AG04450 (cell line): ENCODE data around the gene ADAMTS18. TPM values are rescaled to one million over a fixed set of nuclear protein-coding genes. Genes with fewer than 3 reads are reported as not detected.
A peak's percentile ranks its signal among the peaks of the same experiment; 100 is the strongest.

Experiments
- CTCF ChIA-PET: fragments of 300-600, 350-600 bp; formaldehyde crosslinking; extraction: SDS; loops from one replicate; lab custom pipeline; 2022; ENCODE audit warnings: antibody characterized with exemption, inconsistent platforms; lab: Charles Lee
- POLR2A ChIA-PET: fragments of 350-600 bp; formaldehyde crosslinking; extraction: SDS; loops from one replicate; lab custom pipeline; 2021; ENCODE audit warnings: antibody characterized with exemption, inconsistent platforms; lab: Yijun Ruan, JAX
- DNase-seq: peaks from one replicate; pipeline ENCODE4 v3.0.0-alpha.2; 2011; ENCODE audit warnings: low read depth, low spot score
- H3K27ac ChIP-seq: one replicate; pipeline ENCODE4 v1.5.1; 2012; ENCODE audit warnings: low read depth, low read length, control low read depth
- H3K27me3 ChIP-seq: one replicate; pipeline ENCODE4 v1.6.0; 2012; ENCODE audit warnings: low read length; ENCODE audit not compliant: control insufficient read depth, insufficient read depth
- H3K4me3 ChIP-seq: 2 replicates; pipeline ENCODE4 v1.5.1; 2011; ENCODE audit warnings: mild to moderate bottlenecking, low read depth, low read length, control low read depth
- H3K9me3 ChIP-seq: 2 replicates; pipeline ENCODE4 v1.5.1; 2012; ENCODE audit warnings: low read length; ENCODE audit not compliant: control insufficient read depth, insufficient read depth
- polyA plus RNA-seq: library from polyadenylated mRNA; depleted of rRNA; stranded (reverse); fragments of >200 nt; gene quantifications from 2 replicates; pipeline ENCODE4 v1.2.3, GENCODE V29; 2011
- TF ChIP-seq, protein P1 (sequence below): IDR thresholded peaks from 2 replicates; pipeline ENCODE4 v1.5.1; 2011; ENCODE audit warnings: low read depth, low read length, control low read depth, inconsistent platforms

The ADAMTS18 gene
- polyA plus RNA-seq, 1 experiment, result not detected

DNA sequence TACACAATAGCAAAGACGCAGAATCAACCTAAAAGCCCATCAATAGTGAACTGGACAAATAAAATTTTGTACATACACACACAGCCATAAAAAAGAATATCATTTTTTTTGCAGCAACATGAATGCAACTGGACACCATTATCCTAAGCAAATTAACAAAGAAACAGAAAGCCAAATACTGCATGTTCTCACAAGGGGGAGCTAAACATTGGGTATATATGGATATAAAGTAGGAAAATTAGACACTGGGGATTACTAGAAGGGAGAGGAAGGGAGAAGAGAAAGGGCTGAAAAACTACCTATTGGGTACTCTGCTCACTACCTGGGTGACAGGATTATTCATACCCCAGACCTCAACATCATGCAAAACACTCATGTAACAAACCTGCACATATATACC is 28.2 kb downstream of the ADAMTS18 start:
- TF ChIP-seq, protein P1, sequence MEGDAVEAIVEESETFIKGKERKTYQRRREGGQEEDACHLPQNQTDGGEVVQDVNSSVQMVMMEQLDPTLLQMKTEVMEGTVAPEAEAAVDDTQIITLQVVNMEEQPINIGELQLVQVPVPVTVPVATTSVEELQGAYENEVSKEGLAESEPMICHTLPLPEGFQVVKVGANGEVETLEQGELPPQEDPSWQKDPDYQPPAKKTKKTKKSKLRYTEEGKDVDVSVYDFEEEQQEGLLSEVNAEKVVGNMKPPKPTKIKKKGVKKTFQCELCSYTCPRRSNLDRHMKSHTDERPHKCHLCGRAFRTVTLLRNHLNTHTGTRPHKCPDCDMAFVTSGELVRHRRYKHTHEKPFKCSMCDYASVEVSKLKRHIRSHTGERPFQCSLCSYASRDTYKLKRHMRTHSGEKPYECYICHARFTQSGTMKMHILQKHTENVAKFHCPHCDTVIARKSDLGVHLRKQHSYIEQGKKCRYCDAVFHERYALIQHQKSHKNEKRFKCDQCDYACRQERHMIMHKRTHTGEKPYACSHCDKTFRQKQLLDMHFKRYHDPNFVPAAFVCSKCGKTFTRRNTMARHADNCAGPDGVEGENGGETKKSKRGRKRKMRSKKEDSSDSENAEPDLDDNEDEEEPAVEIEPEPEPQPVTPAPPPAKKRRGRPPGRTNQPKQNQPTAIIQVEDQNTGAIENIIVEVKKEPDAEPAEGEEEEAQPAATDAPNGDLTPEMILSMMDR, result peak; percentile 48
- DNase-seq, result no peak
- H3K9me3 ChIP-seq, result no peaks in the 10 kb centered on the region
- CTCF ChIA-PET, result interaction anchor here (1.2 to 2.1 kb wide), 2 partner anchors 13 to 177 kb away, joined by 3 to 8 read pairs; no protein-coding TSS in a partner anchor
- H3K4me3 ChIP-seq, result no peak overlapping the region
- H3K27ac ChIP-seq, result no peak overlapping the region
- POLR2A ChIA-PET, result no interaction called here
- no peaks in the 10 kb centered on the region for H3K27me3 ChIP-seq

DNA sequence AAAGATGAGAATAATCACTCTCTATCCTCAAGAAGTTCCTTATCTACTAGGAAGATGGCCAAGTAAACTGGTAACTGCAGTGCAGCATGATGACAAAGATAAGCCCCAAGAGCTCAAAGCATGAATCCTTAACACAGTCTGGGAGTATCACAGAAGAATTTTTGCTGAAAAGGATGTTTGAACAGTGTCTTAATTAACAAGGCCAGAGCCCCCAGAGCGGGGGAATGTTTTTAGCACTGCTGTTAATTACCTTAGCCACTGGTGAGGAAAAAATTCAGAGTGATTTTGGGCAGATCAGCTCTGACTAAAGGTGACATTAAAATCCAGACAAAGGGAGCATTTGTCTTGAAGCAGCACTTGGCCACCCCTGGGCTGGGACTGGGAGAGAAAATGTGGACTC is 30.1 kb downstream of the ADAMTS18 start:
- POLR2A ChIA-PET, result no interaction called here
- TF ChIP-seq, protein P1, result no peak
- CTCF ChIA-PET, result no interaction called here

DNA sequence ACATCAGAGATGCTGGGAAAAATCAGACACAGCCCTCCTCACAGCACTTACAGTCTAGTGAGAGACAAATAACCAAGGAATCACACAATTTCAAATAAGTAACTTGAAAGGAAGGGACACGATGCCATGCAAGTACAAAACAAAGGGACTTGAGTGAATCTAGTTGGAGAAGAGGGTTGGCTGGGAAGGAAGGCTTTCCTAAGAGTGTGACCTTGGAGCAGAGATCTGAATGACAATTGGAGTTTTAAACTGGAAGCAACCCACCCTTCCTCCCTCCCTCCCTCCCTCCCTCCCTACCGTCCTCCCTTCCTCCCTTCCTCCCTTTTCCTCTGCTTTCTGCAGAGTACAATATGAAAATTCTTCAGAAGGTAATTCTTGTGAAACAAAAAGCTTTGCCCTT is 31.1 kb downstream of the ADAMTS18 start:
- POLR2A ChIA-PET, result no interaction called here
- no peaks in the 10 kb centered on the region for H3K9me3 ChIP-seq
- no peaks in the 10 kb centered on the region for H3K27me3 ChIP-seq
- TF ChIP-seq, protein P1, result no peak
- no peak for DNase-seq
- CTCF ChIA-PET, result no interaction called here
- H3K27ac ChIP-seq, result no peak overlapping the region
- H3K4me3 ChIP-seq, result no peak overlapping the region

More for the DNA sequence above, 30.1 kb downstream of the ADAMTS18 start:
- DNase-seq, result no peak
- Histone ChIP-seq H3K27me3 (no peaks in the 10 kb centered on the region), H3K4me3 (no peak overlapping the region), H3K9me3 (no peaks in the 10 kb centered on the region), H3K27ac (no peak overlapping the region)

DNA sequence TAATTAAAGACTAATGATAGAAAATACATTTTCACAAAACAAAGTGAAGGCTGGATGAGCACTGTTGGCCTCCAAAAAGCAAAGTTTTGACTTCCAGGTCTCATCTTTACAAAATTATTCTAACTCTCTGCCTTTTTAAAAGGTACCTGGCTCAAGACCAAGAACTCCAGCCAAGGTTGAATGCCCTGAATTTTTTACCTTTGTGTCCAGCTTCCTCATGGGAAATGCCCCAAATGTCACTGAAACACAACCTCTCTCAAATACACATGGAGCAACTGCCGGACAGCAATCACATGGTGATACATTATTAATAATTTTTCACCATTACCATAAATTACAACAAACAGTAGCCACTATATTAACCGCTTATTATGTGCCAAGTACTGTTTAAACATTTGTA is 32.2 kb downstream of the ADAMTS18 start:
- no peak for DNase-seq
- no peaks in the 10 kb centered on the region for H3K9me3 ChIP-seq
- CTCF ChIA-PET, result no interaction called here
- POLR2A ChIA-PET, result no interaction called here
- no peak overlapping the region for H3K27ac ChIP-seq
- no peaks in the 10 kb centered on the region for H3K27me3 ChIP-seq
- TF ChIP-seq, protein P1, result no peak
- no peak overlapping the region for H3K4me3 ChIP-seq

DNA sequence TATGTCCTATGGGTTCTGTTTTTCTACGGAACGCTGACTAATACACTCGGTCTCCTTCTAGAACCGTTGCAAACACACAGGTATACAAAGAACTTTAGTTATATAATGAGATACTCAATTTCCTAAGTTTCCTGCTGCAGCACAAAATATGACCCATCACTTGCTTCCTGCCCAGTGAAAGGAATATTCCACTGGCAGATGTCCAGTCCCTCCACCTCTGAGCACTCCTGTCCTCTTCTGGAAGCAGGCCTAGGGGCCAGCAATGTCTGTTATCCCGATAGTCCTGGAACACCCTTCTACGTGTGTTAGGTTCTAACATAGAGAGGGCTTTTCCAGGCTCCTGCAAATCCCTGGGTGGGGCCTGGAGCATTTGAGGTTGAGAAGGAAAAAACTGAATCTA is 32.7 kb downstream of the ADAMTS18 start:
- ChIA-PET CTCF (no interaction called here), POLR2A (no interaction called here)
- no peak for DNase-seq
- H3K27me3 ChIP-seq, result no peaks in the 10 kb centered on the region
- no peak overlapping the region for H3K4me3 ChIP-seq
- TF ChIP-seq, protein P1, result no peak
- no peak overlapping the region for H3K27ac ChIP-seq
- H3K9me3 ChIP-seq, result no peaks in the 10 kb centered on the region
